GM23338 (cell line): ENCODE measurements around the gene NCKAP5.

Experiments
- CTCF ChIP-seq, 2 experiments: fragments of 200-600 bp in 1 of 2; sonication (generic) in 1 of 2; conservative IDR thresholded peaks; 2 replicates each; pipeline versions ENCODE4 v1.5.1 to v1.6.1; 2016 to 2017; ENCODE audit warnings: antibody characterized with exemption in 2 of 2, low read depth in 2 of 2, mild to moderate bottlenecking in 2 of 2, moderate library complexity in 1 of 2
- EZH2 ChIP-seq: fragments of 200-600 bp; sonication (generic); IDR thresholded peaks from one replicate; pipeline ENCODE4 v1.8.0; 2017; ENCODE audit warnings: antibody characterized with exemption, mild to moderate bottlenecking, low read depth; ENCODE audit not compliant: unreplicated experiment
- JUNB ChIP-seq: IDR thresholded peaks from one replicate; pipeline ENCODE4 v1.6.1; 2016; ENCODE audit warnings: antibody characterized with exemption; ENCODE audit not compliant: unreplicated experiment
- POLR2AphosphoS5 ChIP-seq: IDR thresholded peaks from 2 replicates; pipeline ENCODE4 v1.6.1; 2016; ENCODE audit warnings: antibody characterized with exemption, low read depth
- REST ChIP-seq: IDR thresholded peaks from one replicate; pipeline ENCODE4 v1.6.1; 2018; ENCODE audit warnings: antibody characterized with exemption; ENCODE audit not compliant: unreplicated experiment

- TF ChIP-seq EZH2 (no peak), CTCF (conservative IDR thresholded peaks at IDR 0.05; ENCODE audit: low read depth in 2 of 2) (no peak), POLR2AphosphoS5 (no peak), REST (no peak), JUNB (no peak)
Observed at GRCh38 chr2:133602538-133602937, 34.3 kb upstream of the NCKAP5 start.
